ENCODE results near the gene C1QTNF9.

The C1QTNF9 gene

DNA sequence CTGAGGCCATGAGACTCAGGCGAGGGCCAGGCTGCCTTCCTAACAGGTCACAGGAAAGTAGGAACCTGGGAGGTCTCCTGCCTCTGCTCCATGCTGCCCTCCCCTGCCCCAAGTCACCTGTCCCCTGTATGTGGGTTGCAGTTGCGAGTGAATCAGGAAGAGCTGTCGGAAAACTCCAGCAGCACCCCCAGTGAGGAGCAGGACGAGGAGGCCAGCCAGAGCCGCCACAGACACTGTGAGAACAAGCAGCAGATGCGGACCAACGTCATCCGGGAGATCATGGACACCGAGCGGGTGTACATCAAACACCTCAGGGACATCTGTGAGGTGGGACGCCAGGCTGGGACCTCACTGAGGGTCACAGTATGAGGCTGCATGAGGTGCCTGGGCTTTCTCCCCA lies 22.8 kb upstream of the C1QTNF9 start (continued):
- TF ChIP-seq, protein P1, sequence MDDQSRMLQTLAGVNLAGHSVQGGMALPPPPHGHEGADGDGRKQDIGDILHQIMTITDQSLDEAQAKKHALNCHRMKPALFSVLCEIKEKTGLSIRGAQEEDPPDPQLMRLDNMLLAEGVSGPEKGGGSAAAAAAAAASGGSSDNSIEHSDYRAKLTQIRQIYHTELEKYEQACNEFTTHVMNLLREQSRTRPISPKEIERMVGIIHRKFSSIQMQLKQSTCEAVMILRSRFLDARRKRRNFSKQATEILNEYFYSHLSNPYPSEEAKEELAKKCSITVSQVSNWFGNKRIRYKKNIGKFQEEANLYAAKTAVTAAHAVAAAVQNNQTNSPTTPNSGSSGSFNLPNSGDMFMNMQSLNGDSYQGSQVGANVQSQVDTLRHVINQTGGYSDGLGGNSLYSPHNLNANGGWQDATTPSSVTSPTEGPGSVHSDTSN (CRISPR knock-in tag; IDR thresholded peaks at IDR 0.05): no peak
- TF ChIP-seq ZNF707 (tag by site-specific recombination; IDR thresholded peaks at IDR 0.05) (no peak), ZNF670 (tag by site-specific recombination; IDR thresholded peaks at IDR 0.05; ENCODE audit: low read depth) (no peak)

DNA sequence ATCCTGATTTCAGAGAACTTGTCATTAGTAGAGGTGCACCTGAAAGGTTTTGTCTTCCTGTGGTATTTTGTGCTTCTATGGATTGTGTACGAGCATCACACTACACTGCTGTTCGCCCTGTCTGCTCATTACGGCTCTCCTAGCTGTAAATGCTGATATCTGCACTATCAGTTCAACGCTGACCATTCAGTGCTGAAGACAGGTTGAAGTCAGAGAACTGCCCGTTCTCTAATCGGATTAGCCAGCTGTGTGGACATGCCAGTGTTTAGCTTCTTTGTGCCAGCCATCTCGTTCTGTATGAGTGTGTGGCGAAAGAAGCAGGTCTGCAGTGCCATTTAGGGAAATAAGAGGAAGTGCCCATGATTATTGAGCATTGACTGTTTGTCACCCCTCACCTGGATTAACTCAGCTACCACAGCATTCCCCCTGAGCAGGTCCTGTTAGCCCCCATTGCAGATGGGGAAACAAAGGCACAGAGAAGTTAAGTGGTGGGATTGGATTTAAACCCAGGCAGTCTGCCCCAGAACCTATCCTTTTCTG lies 21.6 kb upstream of the C1QTNF9 start:
- no peak for TF ChIP-seq ZNF132 (tag by site-specific recombination; IDR thresholded peaks at IDR 0.05; ENCODE audit: borderline replicate concordance)
- TF ChIP-seq, protein P2, sequence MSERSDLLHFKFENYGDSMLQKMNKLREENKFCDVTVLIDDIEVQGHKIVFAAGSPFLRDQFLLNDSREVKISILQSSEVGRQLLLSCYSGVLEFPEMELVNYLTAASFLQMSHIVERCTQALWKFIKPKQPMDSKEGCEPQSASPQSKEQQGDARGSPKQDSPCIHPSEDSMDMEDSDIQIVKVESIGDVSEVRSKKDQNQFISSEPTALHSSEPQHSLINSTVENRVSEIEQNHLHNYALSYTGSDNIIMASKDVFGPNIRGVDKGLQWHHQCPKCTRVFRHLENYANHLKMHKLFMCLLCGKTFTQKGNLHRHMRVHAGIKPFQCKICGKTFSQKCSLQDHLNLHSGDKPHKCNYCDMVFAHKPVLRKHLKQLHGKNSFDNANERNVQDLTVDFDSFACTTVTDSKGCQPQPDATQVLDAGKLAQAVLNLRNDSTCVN (tag by site-specific recombination; optimal IDR thresholded peaks at IDR 0.05): no peak
- no peak for TF ChIP-seq ZBTB20 (tag by site-specific recombination; IDR thresholded peaks at IDR 0.05)
- TF ChIP-seq KLF10 (tag by site-specific recombination; IDR thresholded peaks at IDR 0.05): no peak
- no peak for TF ChIP-seq ZNF473 (tag by site-specific recombination; IDR thresholded peaks at IDR 0.05)
- TF ChIP-seq GLIS2 (tag by site-specific recombination; IDR thresholded peaks at IDR 0.05): no peak
- TF ChIP-seq ZNF423 (tag by site-specific recombination; IDR thresholded peaks at IDR 0.05): no peak
- TF ChIP-seq, protein P3, sequence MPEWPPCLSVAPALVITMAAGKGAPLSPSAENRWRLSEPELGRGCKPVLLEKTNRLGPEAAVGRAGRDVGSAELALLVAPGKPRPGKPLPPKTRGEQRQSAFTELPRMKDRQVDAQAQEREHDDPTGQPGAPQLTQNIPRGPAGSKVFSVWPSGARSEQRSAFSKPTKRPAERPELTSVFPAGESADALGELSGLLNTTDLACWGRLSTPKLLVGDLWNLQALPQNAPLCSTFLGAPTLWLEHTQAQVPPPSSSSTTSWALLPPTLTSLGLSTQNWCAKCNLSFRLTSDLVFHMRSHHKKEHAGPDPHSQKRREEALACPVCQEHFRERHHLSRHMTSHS (tag by site-specific recombination; IDR thresholded peaks at IDR 0.05): no peak
- TF ChIP-seq ZNF416 (tag by site-specific recombination; IDR thresholded peaks at IDR 0.05): no peak
- TF ChIP-seq ZIC2 (tag by site-specific recombination; IDR thresholded peaks at IDR 0.05): no peak
- TF ChIP-seq ZNF596 (tag by site-specific recombination; IDR thresholded peaks at IDR 0.05): no peak
- no peak for TF ChIP-seq ZFP37 (tag by site-specific recombination; IDR thresholded peaks at IDR 0.05)
- TF ChIP-seq ZNF660 (tag by site-specific recombination; IDR thresholded peaks at IDR 0.05): no peak
- TF ChIP-seq ZNF133 (tag by site-specific recombination; IDR thresholded peaks at IDR 0.05): no peak
- H3K9me3 ChIP-seq (ENCODE audit: control insufficient read depth, insufficient read depth, low read depth, low read length): no peaks in the 10 kb centered on the region
- H3K4me3 ChIP-seq (ENCODE audit: low read depth, low read length): no peak overlapping the region
- ChIA-PET CTCF (no interaction called here), POLR2A (no interaction called here)
- peaks cover 0 to 39% of the 10 kb centered on the region in 2 experiments; a peak in 2 of 3 replicates for H3K36me3 ChIP-seq (ENCODE audit: control insufficient read depth in 2 of 2, insufficient read depth in 1 of 2, low read length in 2 of 2)
- H3K27ac ChIP-seq (ENCODE audit: extremely low read depth, low read depth, low read length): no peak overlapping the region
- no peaks in the 10 kb centered on the region for H3K4me1 ChIP-seq (ENCODE audit: control insufficient read depth, insufficient read depth, low read length)

DNA sequence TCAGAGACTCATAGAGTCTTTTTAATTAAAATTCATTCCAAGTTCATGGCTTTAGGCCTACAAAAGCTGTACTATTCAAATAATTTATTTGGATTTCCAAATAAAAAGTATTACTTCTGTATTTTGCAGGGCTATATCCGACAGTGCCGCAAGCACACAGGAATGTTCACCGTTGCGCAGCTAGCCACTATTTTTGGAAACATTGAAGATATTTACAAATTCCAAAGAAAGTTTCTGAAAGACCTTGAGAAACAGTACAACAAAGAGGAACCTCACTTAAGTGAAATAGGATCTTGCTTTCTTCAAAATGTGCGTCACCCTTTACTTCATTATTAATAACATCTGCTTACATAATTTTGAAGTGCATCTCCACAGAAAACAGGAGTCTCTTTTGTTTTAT lies 20.5 kb upstream of the C1QTNF9 start:
- no peak overlapping the region for H3K27ac ChIP-seq (ENCODE audit: extremely low read depth, low read depth, low read length)
- no peaks in the 10 kb centered on the region for H3K9me3 ChIP-seq (ENCODE audit: control insufficient read depth, insufficient read depth, low read depth, low read length)
- H3K4me1 ChIP-seq (ENCODE audit: control insufficient read depth, insufficient read depth, low read length): no peaks in the 10 kb centered on the region
- ChIA-PET CTCF (no interaction called here), POLR2A (no interaction called here)
- peaks cover 0 to 39% of the 10 kb centered on the region in 2 experiments; a peak in 2 of 3 replicates for H3K36me3 ChIP-seq (ENCODE audit: control insufficient read depth in 2 of 2, insufficient read depth in 1 of 2, low read length in 2 of 2)
- H3K4me3 ChIP-seq (ENCODE audit: low read depth, low read length): no peak overlapping the region
- TF ChIP-seq ZNF114 (tag by site-specific recombination; IDR thresholded peaks at IDR 0.05): no peak
- TF ChIP-seq IKZF3 (tag by site-specific recombination; IDR thresholded peaks at IDR 0.05): no peak
- TF ChIP-seq, protein P4, sequence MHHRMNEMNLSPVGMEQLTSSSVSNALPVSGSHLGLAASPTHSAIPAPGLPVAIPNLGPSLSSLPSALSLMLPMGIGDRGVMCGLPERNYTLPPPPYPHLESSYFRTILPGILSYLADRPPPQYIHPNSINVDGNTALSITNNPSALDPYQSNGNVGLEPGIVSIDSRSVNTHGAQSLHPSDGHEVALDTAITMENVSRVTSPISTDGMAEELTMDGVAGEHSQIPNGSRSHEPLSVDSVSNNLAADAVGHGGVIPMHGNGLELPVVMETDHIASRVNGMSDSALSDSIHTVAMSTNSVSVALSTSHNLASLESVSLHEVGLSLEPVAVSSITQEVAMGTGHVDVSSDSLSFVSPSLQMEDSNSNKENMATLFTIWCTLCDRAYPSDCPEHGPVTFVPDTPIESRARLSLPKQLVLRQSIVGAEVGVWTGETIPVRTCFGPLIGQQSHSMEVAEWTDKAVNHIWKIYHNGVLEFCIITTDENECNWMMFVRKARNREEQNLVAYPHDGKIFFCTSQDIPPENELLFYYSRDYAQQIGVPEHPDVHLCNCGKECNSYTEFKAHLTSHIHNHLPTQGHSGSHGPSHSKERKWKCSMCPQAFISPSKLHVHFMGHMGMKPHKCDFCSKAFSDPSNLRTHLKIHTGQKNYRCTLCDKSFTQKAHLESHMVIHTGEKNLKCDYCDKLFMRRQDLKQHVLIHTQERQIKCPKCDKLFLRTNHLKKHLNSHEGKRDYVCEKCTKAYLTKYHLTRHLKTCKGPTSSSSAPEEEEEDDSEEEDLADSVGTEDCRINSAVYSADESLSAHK (tag by site-specific recombination; IDR thresholded peaks at IDR 0.05): no peak
- TF ChIP-seq, protein P5, sequence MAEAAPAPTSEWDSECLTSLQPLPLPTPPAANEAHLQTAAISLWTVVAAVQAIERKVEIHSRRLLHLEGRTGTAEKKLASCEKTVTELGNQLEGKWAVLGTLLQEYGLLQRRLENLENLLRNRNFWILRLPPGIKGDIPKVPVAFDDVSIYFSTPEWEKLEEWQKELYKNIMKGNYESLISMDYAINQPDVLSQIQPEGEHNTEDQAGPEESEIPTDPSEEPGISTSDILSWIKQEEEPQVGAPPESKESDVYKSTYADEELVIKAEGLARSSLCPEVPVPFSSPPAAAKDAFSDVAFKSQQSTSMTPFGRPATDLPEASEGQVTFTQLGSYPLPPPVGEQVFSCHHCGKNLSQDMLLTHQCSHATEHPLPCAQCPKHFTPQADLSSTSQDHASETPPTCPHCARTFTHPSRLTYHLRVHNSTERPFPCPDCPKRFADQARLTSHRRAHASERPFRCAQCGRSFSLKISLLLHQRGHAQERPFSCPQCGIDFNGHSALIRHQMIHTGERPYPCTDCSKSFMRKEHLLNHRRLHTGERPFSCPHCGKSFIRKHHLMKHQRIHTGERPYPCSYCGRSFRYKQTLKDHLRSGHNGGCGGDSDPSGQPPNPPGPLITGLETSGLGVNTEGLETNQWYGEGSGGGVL (tag by site-specific recombination; IDR thresholded peaks at IDR 0.05): no peak
- TF ChIP-seq ZNF292 (tag by site-specific recombination; IDR thresholded peaks at IDR 0.05; ENCODE audit: borderline replicate concordance, low read depth): no peak
- no peak for TF ChIP-seq HOXC10 (CRISPR knock-in tag; IDR thresholded peaks at IDR 0.05)
- TF ChIP-seq, protein P6, sequence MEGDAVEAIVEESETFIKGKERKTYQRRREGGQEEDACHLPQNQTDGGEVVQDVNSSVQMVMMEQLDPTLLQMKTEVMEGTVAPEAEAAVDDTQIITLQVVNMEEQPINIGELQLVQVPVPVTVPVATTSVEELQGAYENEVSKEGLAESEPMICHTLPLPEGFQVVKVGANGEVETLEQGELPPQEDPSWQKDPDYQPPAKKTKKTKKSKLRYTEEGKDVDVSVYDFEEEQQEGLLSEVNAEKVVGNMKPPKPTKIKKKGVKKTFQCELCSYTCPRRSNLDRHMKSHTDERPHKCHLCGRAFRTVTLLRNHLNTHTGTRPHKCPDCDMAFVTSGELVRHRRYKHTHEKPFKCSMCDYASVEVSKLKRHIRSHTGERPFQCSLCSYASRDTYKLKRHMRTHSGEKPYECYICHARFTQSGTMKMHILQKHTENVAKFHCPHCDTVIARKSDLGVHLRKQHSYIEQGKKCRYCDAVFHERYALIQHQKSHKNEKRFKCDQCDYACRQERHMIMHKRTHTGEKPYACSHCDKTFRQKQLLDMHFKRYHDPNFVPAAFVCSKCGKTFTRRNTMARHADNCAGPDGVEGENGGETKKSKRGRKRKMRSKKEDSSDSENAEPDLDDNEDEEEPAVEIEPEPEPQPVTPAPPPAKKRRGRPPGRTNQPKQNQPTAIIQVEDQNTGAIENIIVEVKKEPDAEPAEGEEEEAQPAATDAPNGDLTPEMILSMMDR (tag by site-specific recombination; IDR thresholded peaks at IDR 0.05): no peak

Data from HEK293 (cell line).